Breast epithelium (tissue), 4 donors: ENCODE data around the gene LIN28A. TPM values are rescaled to one million over a fixed set of nuclear protein-coding genes. Genes with fewer than 3 reads are reported as not detected.
"Not testable (repeated sequence)": the region's sequence is repeated elsewhere in the genome, so short reads cannot be mapped to it uniquely, and the experiment has no call there.

ENCODE experiments used
- DNase-seq, 2 donors: peaks; one replicate each; pipeline ENCODE4 v3.0.0-alpha.2; 2019; ENCODE audit warnings: low spot score in 2 of 2
- H3K27ac ChIP-seq, 2 donors: fragments of 200-600 bp; sonication (generic) in 1 of 2; one replicate each; pipeline ENCODE4 v1.5.1; 2016 to 2019; ENCODE audit warnings: mild to moderate bottlenecking in 1 of 2
- H3K27me3 ChIP-seq, 2 donors: fragments of 200-600 bp; sonication (generic) in 1 of 2; one replicate each; pipeline versions ENCODE4 v1.5.1 to v1.6.0; 2017 to 2019; ENCODE audit warnings: control low read depth in 1 of 2, mild to moderate bottlenecking in 1 of 2
- H3K36me3 ChIP-seq: fragments of 200-600 bp; one replicate; pipeline ENCODE4 v1.5.1; 2019
- H3K4me1 ChIP-seq, 2 donors: fragments of 200-600 bp; sonication (generic); one replicate each; pipeline ENCODE4 v1.5.1; 2016 to 2019; ENCODE audit warnings: control low read depth in 1 of 2
- H3K4me3 ChIP-seq, 3 donors: fragments of 200-600 bp; sonication (generic); 1 replicate in 2 of 3; 2 replicates in 1 of 3; pipeline ENCODE4 v1.5.1; 2016 to 2019; ENCODE audit warnings: mild to moderate bottlenecking in 3 of 3, moderate library complexity in 2 of 3
- H3K9me3 ChIP-seq, 2 donors: fragments of 200-600 bp; sonication (generic) in 1 of 2; one replicate each; pipeline ENCODE4 v1.5.1; 2016 to 2019; ENCODE audit warnings: control low read depth in 1 of 2
- CTCF ChIP-seq, 3 donors: fragments of 450-650 bp; IDR thresholded peaks; one replicate each; pipeline ENCODE4 v1.5.1; 2016 to 2017; ENCODE audit warnings: antibody characterized with exemption in 3 of 3, mild to moderate bottlenecking in 3 of 3, moderate library complexity in 3 of 3
- POLR2A ChIP-seq: fragments of 450-650 bp; IDR thresholded peaks from one replicate; pipeline ENCODE4 v1.6.1; 2016; ENCODE audit warnings: antibody characterized with exemption, mild to moderate bottlenecking, moderate library complexity
- POLR2AphosphoS5 ChIP-seq, 3 donors: sonication (generic); formaldehyde crosslinking; IDR thresholded peaks; one replicate each; pipeline ENCODE4 v1.6.1; 2017; ENCODE audit warnings: antibody characterized with exemption in 3 of 3
- intact Hi-C: fragments of 100-400 bp; cut with DNase I; formaldehyde crosslinking; loops from one replicate; pipeline ENCODE4 v1.15.1; 2023; ENCODE audit warnings: low total_unique reads
- total RNA-seq, 3 donors: library from RNA; depleted of rRNA; stranded (reverse); fragments of >200 nt; gene quantifications; one replicate each; pipeline ENCODE4 v1.1.0, GENCODE V29; 2016

Gene LIN28A
- total RNA-seq, 3 donors from 2014 or later, result not detected

GRCh38 chr1:26376050-26376449, 34.6 kb upstream of the LIN28A start:
- Histone ChIP-seq H3K4me3 (no peak overlapping the region), H3K36me3 (no peaks in the 10 kb centered on the region), H3K4me1 (no peaks in the 10 kb centered on the region), H3K27ac (no peak overlapping the region), H3K9me3 (no peaks in the 10 kb centered on the region), H3K27me3 (no peaks in the 10 kb centered on the region)
- intact Hi-C loops, result no loop called here
- no peak for TF ChIP-seq POLR2A
- TF ChIP-seq POLR2AphosphoS5 (IDR thresholded peaks at IDR 0.05), result no peak
- TF ChIP-seq CTCF (IDR thresholded peaks at IDR 0.05), result no peak
- no peak for DNase-seq

GRCh38 chr1:26378088-26378878, 32.3 kb upstream of the LIN28A start:
- Histone ChIP-seq H3K4me1 (no peaks in the 10 kb centered on the region), H3K36me3 (no peaks in the 10 kb centered on the region), H3K9me3 (no peaks in the 10 kb centered on the region), H3K27me3 (no peaks in the 10 kb centered on the region), H3K27ac (no peak overlapping the region), H3K4me3 (no peak overlapping the region)
- intact Hi-C loops, result no loop called here
- TF ChIP-seq POLR2AphosphoS5 (IDR thresholded peaks at IDR 0.05), result no peak
- no peak for TF ChIP-seq CTCF (IDR thresholded peaks at IDR 0.05)
- TF ChIP-seq POLR2A, result no peak
- DNase-seq, result no peak

- H3K4me3 ChIP-seq, result no peak overlapping the region
- TF ChIP-seq POLR2A (no peak), CTCF (IDR thresholded peaks at IDR 0.05) (no peak), POLR2AphosphoS5 (IDR thresholded peaks at IDR 0.05) (no peak)
- no peaks in the 10 kb centered on the region for H3K9me3 ChIP-seq
- H3K36me3 ChIP-seq, result no peaks in the 10 kb centered on the region
- no peak overlapping the region for H3K27ac ChIP-seq
- H3K4me1 ChIP-seq, result no peaks in the 10 kb centered on the region
- DNase-seq, result no peak
- no peaks in the 10 kb centered on the region for H3K27me3 ChIP-seq
- intact Hi-C loops, result no loop called here
These were observed 31.8 kb upstream of the LIN28A start for GRCh38 chr1:26378879-26379251.

- H3K36me3 ChIP-seq, result no peaks in the 10 kb centered on the region
- no peak overlapping the region for H3K27ac ChIP-seq
- no peaks in the 10 kb centered on the region for H3K9me3 ChIP-seq
- no peaks in the 10 kb centered on the region for H3K4me1 ChIP-seq
- TF ChIP-seq CTCF (IDR thresholded peaks at IDR 0.05) (no peak), POLR2AphosphoS5 (IDR thresholded peaks at IDR 0.05) (no peak), POLR2A (no peak)
- intact Hi-C loops, result no loop called here
- DNase-seq, result no peak
- no peaks in the 10 kb centered on the region for H3K27me3 ChIP-seq
- no peak overlapping the region for H3K4me3 ChIP-seq
These were observed 26.5 kb upstream of the LIN28A start for GRCh38 chr1:26384076-26384475.

GRCh38 chr1:26385063-26385462, 25.6 kb upstream of the LIN28A start:
- H3K36me3 ChIP-seq, H3K27ac ChIP-seq, H3K9me3 ChIP-seq, DNase-seq, intact Hi-C loops, H3K27me3 ChIP-seq, H3K4me1 ChIP-seq, H3K4me3 ChIP-seq: not testable (repeated sequence)
